ENCODE data around the gene ACOT13. TPM values are rescaled to one million over a fixed set of nuclear protein-coding genes. Genes with fewer than 3 reads are reported as not detected.

Gene ACOT13
- total RNA-seq, 1 donor from 2014 or later, result 3.1 TPM

GRCh38 chr6:24643920-24644319 is 23.0 kb upstream of the ACOT13 start:
- H3K4me3 ChIP-seq, result no peak overlapping the region
- H3K4me1 ChIP-seq, result peaks cover 0 to 3% of the 10 kb centered on the region in 2 donors
- intact Hi-C loops (cut with DNase I), result no loop called here
- no peaks in the 10 kb centered on the region for H3K9me3 ChIP-seq
- no peak for DNase-seq (ENCODE audit: low spot score in 2 of 2)
- TF ChIP-seq, protein P1, sequence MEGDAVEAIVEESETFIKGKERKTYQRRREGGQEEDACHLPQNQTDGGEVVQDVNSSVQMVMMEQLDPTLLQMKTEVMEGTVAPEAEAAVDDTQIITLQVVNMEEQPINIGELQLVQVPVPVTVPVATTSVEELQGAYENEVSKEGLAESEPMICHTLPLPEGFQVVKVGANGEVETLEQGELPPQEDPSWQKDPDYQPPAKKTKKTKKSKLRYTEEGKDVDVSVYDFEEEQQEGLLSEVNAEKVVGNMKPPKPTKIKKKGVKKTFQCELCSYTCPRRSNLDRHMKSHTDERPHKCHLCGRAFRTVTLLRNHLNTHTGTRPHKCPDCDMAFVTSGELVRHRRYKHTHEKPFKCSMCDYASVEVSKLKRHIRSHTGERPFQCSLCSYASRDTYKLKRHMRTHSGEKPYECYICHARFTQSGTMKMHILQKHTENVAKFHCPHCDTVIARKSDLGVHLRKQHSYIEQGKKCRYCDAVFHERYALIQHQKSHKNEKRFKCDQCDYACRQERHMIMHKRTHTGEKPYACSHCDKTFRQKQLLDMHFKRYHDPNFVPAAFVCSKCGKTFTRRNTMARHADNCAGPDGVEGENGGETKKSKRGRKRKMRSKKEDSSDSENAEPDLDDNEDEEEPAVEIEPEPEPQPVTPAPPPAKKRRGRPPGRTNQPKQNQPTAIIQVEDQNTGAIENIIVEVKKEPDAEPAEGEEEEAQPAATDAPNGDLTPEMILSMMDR (IDR thresholded peaks at IDR 0.05), result no peak
- H3K36me3 ChIP-seq, result no peaks in the 10 kb centered on the region
- no peak overlapping the region for H3K27ac ChIP-seq
- no peaks in the 10 kb centered on the region for H3K27me3 ChIP-seq

DNA sequence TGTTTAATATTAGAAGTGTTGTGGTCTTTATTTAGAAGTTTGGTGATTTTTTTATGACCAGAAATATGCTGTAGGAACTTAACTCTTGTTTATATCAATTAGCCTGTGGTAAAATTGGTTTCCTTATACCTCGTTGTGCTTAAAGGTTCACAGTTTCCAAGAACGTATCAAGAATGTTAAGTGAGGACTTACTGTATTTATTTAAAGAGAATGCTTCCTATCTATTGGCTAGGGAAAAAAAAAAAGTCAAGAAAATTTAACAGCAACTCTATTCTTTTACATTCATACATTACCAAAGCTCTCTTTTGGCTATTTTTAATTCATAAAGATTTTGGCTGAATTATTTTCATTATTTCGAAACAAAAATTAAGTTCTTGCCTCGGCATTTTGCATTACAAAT is 22.5 kb upstream of the ACOT13 start:
- Histone ChIP-seq H3K9me3 (no peaks in the 10 kb centered on the region), H3K27me3 (no peaks in the 10 kb centered on the region), H3K4me1 (peaks cover 0 to 3% of the 10 kb centered on the region in 2 donors), H3K36me3 (peaks cover 0 to under 1% of the 10 kb centered on the region in 2 donors), H3K27ac (no peak overlapping the region), H3K4me3 (no peak overlapping the region)
- DNase-seq (ENCODE audit: low spot score in 2 of 2), result no peak
- TF ChIP-seq, protein P1 (IDR thresholded peaks at IDR 0.05), result no peak
- intact Hi-C loops (cut with DNase I), result no loop called here

DNA sequence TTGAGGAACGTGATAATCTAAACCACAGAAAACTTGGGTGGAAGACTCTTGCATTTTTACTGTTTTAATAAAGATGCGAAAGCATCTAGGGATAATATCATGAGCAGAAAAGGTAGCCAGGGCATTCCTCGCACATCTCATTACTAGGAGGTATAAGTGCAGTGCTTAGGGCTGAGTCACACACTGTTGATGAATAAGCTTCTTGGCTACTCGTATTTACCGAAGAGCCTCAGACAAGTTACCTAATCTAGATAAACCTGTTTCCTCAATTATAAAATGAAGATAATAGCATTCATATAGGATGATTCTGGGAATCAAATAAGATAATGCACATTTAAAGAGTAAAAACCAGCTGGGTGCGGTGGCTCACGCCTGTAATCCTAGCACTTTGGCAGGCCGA is 20.1 kb upstream of the ACOT13 start:
- Histone ChIP-seq H3K4me3 (no peak overlapping the region), H3K27ac (no peak overlapping the region), H3K27me3 (no peaks in the 10 kb centered on the region), H3K4me1 (peaks cover 0 to 3% of the 10 kb centered on the region in 2 donors), H3K36me3 (peaks cover 1 to 20% of the 10 kb centered on the region in 2 donors), H3K9me3 (no peaks in the 10 kb centered on the region)
- no peak for DNase-seq (ENCODE audit: low spot score in 2 of 2)
- TF ChIP-seq, protein P1 (IDR thresholded peaks at IDR 0.05), result no peak
- intact Hi-C loops (cut with DNase I), result no loop called here

DNA sequence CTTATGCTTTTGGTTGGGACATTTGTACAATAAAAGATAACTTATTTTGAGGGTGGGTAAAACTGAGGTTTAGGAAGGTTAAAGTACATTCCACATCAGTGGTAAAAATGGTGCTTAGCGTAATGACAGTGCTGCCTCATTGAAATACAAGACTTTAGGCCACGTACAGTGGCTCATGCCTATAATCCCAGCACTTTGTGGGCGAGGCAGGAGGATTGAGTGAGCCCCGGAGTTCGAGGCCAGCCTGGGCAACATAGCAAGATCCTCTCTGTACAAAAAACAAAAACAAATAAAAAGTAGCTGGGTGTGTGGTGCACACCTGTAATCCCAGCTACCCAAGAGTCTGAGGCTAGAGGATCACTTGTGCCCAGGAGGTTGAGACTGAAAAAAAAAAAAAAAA is 18.6 kb upstream of the ACOT13 start:
- no peak overlapping the region for H3K4me3 ChIP-seq
- intact Hi-C loops (cut with DNase I), result no loop called here
- no peaks in the 10 kb centered on the region for H3K27me3 ChIP-seq
- no peak overlapping the region for H3K27ac ChIP-seq
- peaks cover 0 to 3% of the 10 kb centered on the region in 2 donors for H3K4me1 ChIP-seq
- H3K36me3 ChIP-seq, result peaks cover 9 to 34% of the 10 kb centered on the region in 2 donors
- H3K9me3 ChIP-seq, result no peaks in the 10 kb centered on the region
- TF ChIP-seq, protein P1 (IDR thresholded peaks at IDR 0.05), result no peak
- DNase-seq (ENCODE audit: low spot score in 2 of 2), result no peak

GRCh38 chr6:24649691-24650090 is 17.2 kb upstream of the ACOT13 start:
- Histone ChIP-seq H3K27me3 (no peaks in the 10 kb centered on the region), H3K27ac (no peak overlapping the region), H3K4me3 (no peak overlapping the region), H3K36me3 (peaks cover 14 to 42% of the 10 kb centered on the region in 2 donors), H3K9me3 (no peaks in the 10 kb centered on the region), H3K4me1 (peaks cover 0 to 3% of the 10 kb centered on the region in 2 donors)
- intact Hi-C loops (cut with DNase I), result no loop called here
- TF ChIP-seq, protein P1 (IDR thresholded peaks at IDR 0.05), result no peak
- DNase-seq (ENCODE audit: low spot score in 2 of 2), result no peak

DNA sequence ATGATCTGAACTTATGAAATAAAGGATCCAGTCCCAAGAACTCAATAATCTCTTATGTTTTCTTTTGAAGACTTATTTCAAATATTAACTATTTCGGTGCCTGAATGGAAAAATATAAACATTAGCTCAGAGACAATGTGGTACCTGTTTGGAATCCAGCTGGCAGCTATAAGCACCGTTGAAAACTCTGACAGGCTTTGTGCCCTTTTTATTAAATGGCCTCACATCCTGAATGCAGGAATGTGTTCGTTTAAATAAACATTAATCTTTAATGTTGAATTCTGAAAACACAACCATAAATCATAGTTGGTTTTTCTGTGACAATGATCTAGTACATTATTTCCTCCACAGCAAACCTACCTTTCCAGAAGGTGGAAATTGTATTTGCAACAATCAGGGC is 16.5 kb upstream of the ACOT13 start:
- Histone ChIP-seq H3K4me1 (peaks cover 0 to 2% of the 10 kb centered on the region in 2 donors), H3K27ac (no peak overlapping the region), H3K9me3 (no peaks in the 10 kb centered on the region), H3K4me3 (no peak overlapping the region), H3K36me3 (peaks cover 14 to 43% of the 10 kb centered on the region in 2 donors), H3K27me3 (no peaks in the 10 kb centered on the region)
- intact Hi-C loops (cut with DNase I), result no loop called here
- DNase-seq (ENCODE audit: low spot score in 2 of 2), result no peak
- TF ChIP-seq, protein P1 (IDR thresholded peaks at IDR 0.05), result no peak
